Calu3 (cell line): ENCODE data around the gene ARHGEF12. TPM values are rescaled to one million over a fixed set of nuclear protein-coding genes. Genes with fewer than 3 reads are reported as not detected.

Experiments used
- BruUV-seq: library from RNA; stranded (reverse); fragments of 400-500 nt; replicated peaks from 2 replicates; lab custom pipeline; 2021; lab: Mats Ljungman, UMichigan
- CTCF ChIA-PET: fragments of 300-600 bp; sonication (Branson Sonifier 250); formaldehyde crosslinking; loops from one replicate; lab custom pipeline; 2022; ENCODE audit warnings: antibody characterized with exemption; lab: Charles Lee
- DNase-seq: peaks from one replicate; pipeline ENCODE4 v3.0.0; 2022
- H3K27ac Mint-ChIP-seq: one replicate; pipeline ENCODE4 v1.8.0; 2022; ENCODE audit warnings: mixed read lengths; ENCODE audit not compliant: unreplicated experiment
- H3K27me3 Mint-ChIP-seq: one replicate; pipeline ENCODE4 v1.8.0; 2022; ENCODE audit warnings: mixed read lengths; ENCODE audit not compliant: unreplicated experiment
- H3K36me3 Mint-ChIP-seq: one replicate; pipeline ENCODE4 v1.8.0; 2022; ENCODE audit warnings: mild to moderate bottlenecking, moderate library complexity, mixed read lengths; ENCODE audit not compliant: insufficient read depth, unreplicated experiment
- H3K4me1 Mint-ChIP-seq: one replicate; pipeline ENCODE4 v1.8.0; 2022; ENCODE audit warnings: mild to moderate bottlenecking, low read depth, mixed read lengths; ENCODE audit not compliant: unreplicated experiment
- H3K4me3 Mint-ChIP-seq: one replicate; pipeline ENCODE4 v1.8.0; 2022; ENCODE audit warnings: mild to moderate bottlenecking, low read depth, moderate library complexity, mixed read lengths; ENCODE audit not compliant: unreplicated experiment
- H3K9me3 Mint-ChIP-seq: one replicate; pipeline ENCODE4 v1.8.0; 2022; ENCODE audit warnings: low read depth, mixed read lengths; ENCODE audit not compliant: unreplicated experiment
- intact Hi-C: fragments of 100-400 bp; cut with micrococcal nuclease; formaldehyde crosslinking; loops from one replicate; pipeline ENCODE4 v1.10.0; 2022; ENCODE audit not compliant: unreplicated experiment
- total RNA-seq: library from RNA; stranded (reverse); gene quantifications from 2 replicates; pipeline ENCODE4 v1.2.3, GENCODE V29; 2022
- TF ChIP-seq, protein P1 (sequence below): fragments of 200-600 bp; IDR thresholded peaks from one replicate; pipeline ENCODE4 v1.8.0; 2022; ENCODE audit warnings: antibody characterized with exemption; ENCODE audit not compliant: unreplicated experiment

Gene ARHGEF12
- total RNA-seq, 1 experiment from 2014 or later = 50.0 TPM

DNA sequence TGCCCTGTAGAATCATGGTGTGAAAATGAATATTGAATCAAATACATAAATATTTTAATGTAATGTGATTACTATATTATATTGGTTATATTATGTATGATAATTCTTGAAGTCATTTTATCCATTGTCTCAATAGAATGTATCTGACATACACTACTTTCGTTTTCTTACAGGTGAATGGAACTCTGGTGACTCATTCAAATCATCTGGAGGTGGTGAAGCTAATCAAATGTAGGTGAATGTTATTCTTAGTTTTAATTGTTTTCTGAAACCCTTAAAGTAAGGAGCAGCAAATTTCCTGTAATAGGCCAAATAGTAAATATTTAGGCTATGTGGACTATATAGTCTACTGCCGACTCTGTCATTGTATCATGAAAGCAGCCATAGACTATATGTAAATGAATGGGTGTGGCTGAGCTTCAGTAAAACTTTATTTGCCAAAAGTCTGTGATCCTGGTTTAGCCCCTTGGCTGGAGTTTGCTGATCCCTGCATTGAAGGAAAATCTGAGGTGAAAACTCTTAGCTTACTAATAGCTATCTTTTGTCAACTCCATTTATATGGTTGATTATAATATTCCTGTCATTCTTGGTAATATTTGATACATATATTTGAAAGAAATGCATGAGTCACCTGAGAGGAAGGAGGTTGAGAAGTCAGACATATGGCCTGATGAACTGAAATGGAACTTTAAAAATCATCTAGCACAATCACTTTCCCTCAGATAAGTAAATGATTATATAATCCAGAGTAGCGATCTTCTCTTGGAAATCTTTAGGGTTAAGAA lies 88.2 kb downstream of the ARHGEF12 start:
- BruUV-seq = no TSS peak
- Mint-ChIP-seq H3K4me1 (peaks cover 12% of the 10 kb centered on the region), H3K27ac (no peak overlapping the region), H3K4me3 (peak overlapping the region; percentile 53), H3K27me3 (no peaks in the 10 kb centered on the region), H3K36me3 (no peaks in the 10 kb centered on the region), H3K9me3 (no peaks in the 10 kb centered on the region)
- CTCF ChIA-PET = interaction anchor here (1.0 to 1.2 kb wide), 3 partner anchors 24 to 89 kb away, joined by 3 to 9 read pairs (median 5); no protein-coding TSS in a partner anchor
- DNase-seq = no peak
- intact Hi-C loops = no loop called here
- TF ChIP-seq, protein P1, sequence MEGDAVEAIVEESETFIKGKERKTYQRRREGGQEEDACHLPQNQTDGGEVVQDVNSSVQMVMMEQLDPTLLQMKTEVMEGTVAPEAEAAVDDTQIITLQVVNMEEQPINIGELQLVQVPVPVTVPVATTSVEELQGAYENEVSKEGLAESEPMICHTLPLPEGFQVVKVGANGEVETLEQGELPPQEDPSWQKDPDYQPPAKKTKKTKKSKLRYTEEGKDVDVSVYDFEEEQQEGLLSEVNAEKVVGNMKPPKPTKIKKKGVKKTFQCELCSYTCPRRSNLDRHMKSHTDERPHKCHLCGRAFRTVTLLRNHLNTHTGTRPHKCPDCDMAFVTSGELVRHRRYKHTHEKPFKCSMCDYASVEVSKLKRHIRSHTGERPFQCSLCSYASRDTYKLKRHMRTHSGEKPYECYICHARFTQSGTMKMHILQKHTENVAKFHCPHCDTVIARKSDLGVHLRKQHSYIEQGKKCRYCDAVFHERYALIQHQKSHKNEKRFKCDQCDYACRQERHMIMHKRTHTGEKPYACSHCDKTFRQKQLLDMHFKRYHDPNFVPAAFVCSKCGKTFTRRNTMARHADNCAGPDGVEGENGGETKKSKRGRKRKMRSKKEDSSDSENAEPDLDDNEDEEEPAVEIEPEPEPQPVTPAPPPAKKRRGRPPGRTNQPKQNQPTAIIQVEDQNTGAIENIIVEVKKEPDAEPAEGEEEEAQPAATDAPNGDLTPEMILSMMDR = no peak

DNA sequence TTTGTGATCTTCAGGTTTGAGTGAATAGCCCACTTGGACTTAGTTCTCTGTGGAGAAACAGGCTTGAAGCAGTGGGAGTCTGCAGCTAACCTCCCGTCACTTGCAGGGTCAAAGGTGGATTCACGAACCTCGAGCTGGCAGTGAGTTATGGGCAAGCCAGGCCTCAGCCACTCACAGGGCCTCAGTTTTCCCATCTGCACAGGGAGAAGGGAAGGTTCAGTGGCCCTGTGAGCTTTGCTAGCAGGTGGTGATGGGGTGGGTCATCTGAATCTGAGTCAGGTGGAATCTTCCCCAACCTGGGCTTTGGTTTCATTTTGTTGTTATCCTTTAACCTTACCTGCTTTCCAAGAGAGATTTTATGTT lies 88.7 kb downstream of the ARHGEF12 start:
- CTCF ChIA-PET = interaction anchor here (1.2 kb wide), 2 partner anchors 84 to 90 kb away, joined by 5 to 9 read pairs; no protein-coding TSS in a partner anchor
- Mint-ChIP-seq H3K27ac (no peak overlapping the region), H3K36me3 (no peaks in the 10 kb centered on the region), H3K4me3 (peak overlapping the region; percentile 53), H3K27me3 (no peaks in the 10 kb centered on the region), H3K4me1 (peaks cover 12% of the 10 kb centered on the region), H3K9me3 (no peaks in the 10 kb centered on the region)
- TF ChIP-seq, protein P1 = no peak
- DNase-seq = no peak
- BruUV-seq = no TSS peak
- intact Hi-C loops = loop anchor here (5.0 kb wide), 1 partner anchor 33 kb away; no protein-coding TSS in a partner anchor

DNA sequence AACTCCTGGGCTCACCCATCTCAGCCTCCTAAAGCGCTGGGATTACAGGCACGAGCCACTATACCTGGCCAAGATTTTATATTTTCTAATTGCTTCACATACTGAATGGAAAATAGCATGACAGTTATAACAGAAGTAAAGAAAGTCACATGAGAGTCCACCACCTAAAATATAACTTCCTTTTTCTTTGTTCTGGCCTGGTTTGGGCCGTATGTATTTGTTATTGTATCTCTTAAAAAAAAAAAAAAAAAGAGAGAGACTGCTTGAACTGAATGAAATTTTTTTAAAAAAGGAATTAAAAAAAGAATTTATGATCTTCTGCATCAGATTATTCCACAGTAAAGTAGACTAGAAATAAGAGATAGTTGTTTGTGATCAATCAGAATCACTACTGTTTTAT lies 89.3 kb downstream of the ARHGEF12 start:
- H3K4me3 Mint-ChIP-seq = no peak overlapping the region
- CTCF ChIA-PET = no interaction called here
- intact Hi-C loops = loop anchor here (5.0 kb wide), 1 partner anchor 33 kb away; no protein-coding TSS in a partner anchor
- H3K9me3 Mint-ChIP-seq = no peaks in the 10 kb centered on the region
- no peaks in the 10 kb centered on the region for H3K27me3 Mint-ChIP-seq
- TF ChIP-seq, protein P1 = no peak
- H3K36me3 Mint-ChIP-seq = no peaks in the 10 kb centered on the region
- H3K27ac Mint-ChIP-seq = no peak overlapping the region
- peaks cover 12% of the 10 kb centered on the region for H3K4me1 Mint-ChIP-seq
- BruUV-seq = no TSS peak
- DNase-seq = no peak

DNA sequence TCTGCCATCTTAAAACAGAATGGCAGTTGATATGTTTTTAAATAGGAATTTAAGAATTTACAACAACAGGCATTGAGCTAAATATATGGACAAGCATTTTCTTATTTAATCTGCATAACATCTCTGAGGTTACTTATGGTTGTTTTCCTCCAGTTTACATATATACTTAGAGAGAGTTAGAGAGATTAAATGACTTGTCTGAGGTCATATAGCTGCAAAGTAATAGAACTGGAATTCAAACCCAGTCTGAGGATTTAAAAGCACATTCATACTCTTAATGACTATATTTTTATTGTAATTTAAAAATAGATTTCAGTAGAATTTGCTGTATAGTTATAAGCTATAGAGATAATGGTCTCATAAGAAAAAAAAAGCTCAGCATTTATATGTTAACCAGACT lies 93.9 kb downstream of the ARHGEF12 start:
- TF ChIP-seq, protein P1 = no peak
- peaks cover 23% of the 10 kb centered on the region for H3K4me1 Mint-ChIP-seq
- H3K27me3 Mint-ChIP-seq = no peaks in the 10 kb centered on the region
- H3K36me3 Mint-ChIP-seq = peaks cover 12% of the 10 kb centered on the region
- intact Hi-C loops = no loop called here
- DNase-seq = no peak
- no peak overlapping the region for H3K4me3 Mint-ChIP-seq
- BruUV-seq = no TSS peak
- H3K9me3 Mint-ChIP-seq = no peaks in the 10 kb centered on the region
- H3K27ac Mint-ChIP-seq = no peak overlapping the region
- CTCF ChIA-PET = interaction anchor here (0.7 kb wide), 1 partner anchor 86 kb away, joined by 3 read pairs; no protein-coding TSS in a partner anchor
